Measurements from ENCODE around the gene SRR.

The SRR gene

DNA sequence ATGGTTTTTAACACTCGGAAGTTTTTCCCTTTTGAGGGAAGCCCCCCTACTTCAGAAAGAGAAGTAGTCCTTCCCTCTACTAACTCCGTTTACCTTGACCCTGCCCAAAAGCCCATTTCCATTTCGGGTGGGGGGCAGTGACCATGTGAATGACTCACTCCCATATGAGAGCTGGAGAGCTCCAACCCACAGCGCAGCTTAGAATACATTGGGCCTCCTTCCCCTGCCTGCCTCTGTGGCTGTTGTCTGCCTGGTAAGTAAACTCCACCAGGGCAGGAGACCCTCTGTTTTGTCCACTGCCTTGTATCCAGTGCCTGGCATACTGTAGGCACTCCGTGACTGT lies 34.5 kb downstream of the SRR start:
- TF ChIP-seq, protein P1, sequence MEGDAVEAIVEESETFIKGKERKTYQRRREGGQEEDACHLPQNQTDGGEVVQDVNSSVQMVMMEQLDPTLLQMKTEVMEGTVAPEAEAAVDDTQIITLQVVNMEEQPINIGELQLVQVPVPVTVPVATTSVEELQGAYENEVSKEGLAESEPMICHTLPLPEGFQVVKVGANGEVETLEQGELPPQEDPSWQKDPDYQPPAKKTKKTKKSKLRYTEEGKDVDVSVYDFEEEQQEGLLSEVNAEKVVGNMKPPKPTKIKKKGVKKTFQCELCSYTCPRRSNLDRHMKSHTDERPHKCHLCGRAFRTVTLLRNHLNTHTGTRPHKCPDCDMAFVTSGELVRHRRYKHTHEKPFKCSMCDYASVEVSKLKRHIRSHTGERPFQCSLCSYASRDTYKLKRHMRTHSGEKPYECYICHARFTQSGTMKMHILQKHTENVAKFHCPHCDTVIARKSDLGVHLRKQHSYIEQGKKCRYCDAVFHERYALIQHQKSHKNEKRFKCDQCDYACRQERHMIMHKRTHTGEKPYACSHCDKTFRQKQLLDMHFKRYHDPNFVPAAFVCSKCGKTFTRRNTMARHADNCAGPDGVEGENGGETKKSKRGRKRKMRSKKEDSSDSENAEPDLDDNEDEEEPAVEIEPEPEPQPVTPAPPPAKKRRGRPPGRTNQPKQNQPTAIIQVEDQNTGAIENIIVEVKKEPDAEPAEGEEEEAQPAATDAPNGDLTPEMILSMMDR (IDR thresholded peaks at IDR 0.05): no peak

DNA sequence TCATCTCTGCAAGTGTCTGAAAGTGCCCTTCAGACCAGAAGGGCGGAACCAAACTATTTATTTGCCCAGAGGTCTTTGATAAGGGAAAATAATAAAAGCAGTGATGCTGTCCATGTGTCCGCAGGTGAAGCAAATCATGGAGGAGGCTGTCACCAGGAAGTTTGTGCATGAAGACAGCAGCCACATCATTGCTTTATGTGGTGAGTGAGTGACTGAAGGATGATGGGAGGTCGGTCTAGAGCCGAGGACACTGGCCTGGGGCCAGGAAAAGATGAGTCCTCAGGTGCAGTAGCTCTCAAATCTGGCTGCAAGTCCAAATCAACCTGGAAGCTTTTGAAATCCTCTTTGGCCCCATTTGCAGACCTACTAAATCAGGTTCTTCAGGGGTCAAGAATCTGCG lies 39.7 kb downstream of the SRR start:
- TF ChIP-seq, protein P1 (IDR thresholded peaks at IDR 0.05): no peak

DNA sequence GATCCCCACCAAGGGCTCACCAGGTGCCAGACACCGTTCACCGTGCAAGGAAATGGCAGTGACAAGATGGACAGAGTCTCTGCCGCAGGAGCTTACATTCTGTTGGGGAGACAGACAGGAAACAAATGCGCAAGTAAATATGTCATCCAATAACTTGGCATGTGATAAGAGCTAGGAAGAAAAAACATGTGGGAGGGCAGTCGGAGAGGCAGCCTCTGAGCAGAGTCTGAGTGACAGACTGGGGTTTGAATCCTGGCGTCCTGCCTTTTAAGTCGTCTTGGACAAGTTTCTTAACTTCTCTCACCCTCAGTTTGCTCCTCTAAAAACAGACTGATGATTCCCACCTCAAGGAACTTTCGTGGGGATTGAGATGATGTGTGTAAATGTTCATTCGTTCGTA lies 40.8 kb downstream of the SRR start:
- TF ChIP-seq, protein P1 (IDR thresholded peaks at IDR 0.05): no peak

DNA sequence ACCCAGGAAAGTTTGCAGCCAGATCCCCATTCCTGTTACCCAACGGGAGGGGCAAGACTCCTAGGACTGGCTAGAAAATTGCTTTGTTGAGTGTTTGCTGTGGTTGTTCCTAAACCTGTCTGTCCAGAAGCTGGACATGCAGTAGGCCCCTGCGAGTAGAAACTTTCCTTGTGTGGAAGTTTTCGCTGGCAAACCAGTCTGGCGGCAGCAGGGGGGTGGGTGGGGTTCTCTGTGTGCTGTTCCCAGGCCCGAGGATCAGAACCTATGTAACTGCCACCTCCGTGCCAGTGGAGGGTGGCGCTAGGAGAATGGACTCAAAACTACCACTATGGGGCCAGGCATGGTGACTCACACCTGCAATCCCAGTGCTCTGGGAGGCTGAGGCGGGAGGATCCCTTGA lies 42.7 kb downstream of the SRR start:
- TF ChIP-seq, protein P1 (IDR thresholded peaks at IDR 0.05): no peak

DNA sequence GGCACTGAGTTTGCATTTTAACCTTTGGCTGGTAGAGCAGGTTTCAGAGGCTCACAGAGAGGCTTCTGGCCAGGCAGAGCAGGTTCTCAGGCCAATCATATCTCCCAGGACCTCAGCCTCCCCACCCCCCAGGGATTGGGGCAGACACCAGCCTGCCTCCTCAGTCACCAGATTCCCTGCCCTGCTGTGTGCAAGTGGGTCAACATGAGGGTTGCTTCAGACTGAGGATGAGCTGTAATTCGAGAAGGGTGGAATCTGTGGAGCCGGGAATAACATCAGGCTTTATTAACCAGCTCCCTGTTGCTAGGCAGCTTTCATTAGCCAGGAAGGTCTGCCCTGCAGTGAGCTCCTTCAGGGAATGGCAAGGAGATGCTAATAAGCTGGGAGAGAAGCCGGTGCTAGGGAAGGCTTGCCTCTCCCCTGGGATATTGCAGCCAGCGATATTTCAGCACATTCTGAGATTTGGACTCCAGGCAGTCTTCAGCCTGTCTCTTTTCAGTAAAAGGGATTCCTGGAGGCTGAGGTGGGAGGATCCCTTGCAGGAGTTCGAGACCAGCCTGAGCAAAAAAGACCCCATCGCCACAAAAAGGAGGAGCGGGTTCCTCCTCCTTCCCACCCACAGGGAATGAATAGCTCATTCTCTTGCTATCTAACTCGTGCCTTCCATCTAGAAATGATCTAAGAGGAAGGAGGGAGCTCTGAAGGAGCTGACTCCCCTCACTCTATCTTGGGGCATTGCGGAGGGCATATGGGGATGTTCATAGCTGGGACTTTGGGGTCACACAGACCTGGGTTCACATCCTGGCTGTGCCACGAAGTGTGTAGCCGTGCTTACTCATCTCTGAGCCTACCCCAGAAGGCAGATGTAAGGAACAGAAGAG lies 44.3 kb downstream of the SRR start:
- TF ChIP-seq, protein P1 (IDR thresholded peaks at IDR 0.05): no peak

DNA sequence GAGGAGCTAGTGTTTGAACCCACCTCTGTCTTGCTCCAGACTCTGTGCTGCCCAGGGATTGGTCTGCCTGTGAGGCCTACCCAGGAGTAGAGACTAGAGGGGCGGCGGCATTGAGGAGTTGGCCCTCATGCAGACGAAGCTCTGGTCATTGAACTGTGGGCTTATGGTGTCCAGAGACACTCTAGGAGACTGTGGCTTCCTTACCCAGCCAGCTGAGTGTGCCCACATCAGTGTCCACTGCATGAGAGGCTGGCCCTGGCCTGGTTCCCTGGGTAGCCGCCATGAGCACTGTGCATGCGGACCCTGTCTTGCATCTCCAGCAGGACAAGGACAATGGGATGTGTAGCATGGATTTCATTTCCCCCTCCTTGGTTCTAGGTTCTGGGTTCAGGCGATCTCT lies 47.5 kb downstream of the SRR start:
- TF ChIP-seq, protein P1 (IDR thresholded peaks at IDR 0.05): no peak

DNA sequence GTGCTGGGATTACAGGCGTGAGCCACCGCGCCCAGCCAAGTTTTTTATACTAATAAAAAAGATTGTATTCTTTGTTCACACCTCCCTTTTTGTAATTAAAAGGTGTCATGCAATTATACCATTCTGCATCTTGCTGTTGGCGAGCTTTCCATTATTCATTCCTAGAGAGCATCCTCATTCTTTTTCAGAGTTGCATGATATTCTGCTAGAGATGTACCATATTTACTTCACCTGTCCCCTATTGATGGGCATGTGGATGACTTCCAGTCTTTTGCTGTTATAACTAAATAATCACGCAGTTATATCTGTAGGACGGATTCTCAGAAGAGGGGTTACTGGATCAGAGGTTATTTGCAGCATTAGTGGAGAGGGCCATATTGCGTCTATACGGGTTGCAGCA lies 50.6 kb downstream of the SRR start:
- TF ChIP-seq, protein P1 (IDR thresholded peaks at IDR 0.05): no peak

DNA sequence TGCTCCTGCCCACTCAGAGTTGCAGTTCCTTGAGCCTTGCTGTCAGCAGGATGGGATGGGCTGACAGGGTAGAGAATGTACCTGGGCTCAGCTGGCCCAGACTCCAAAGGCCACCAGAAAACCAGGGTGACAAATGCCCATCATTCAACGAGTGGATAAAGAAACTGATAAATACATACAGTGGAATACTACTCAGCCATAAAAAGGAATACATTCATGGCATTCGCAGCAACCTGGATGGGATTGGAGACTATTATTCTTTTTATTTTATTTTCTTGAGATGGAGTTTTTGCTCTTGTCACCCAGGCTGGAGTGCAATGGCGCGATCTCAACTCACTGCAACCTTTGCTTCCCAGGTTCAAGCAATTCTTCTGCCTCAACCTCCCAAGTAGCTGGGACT lies 53.5 kb downstream of the SRR start:
- TF ChIP-seq, protein P1 (IDR thresholded peaks at IDR 0.05): no peak
